SK-N-SH (cell line): ENCODE data around the gene LRSAM1. TPM values are rescaled to one million over a fixed set of nuclear protein-coding genes. Genes with fewer than 3 reads are reported as not detected.

Experiments used
- CTCF ChIA-PET: fragments of 300-600, 350-600 bp; formaldehyde crosslinking; extraction: SDS; loops from one replicate; lab custom pipeline; 2021; lab: Yijun Ruan, JAX
- POLR2A ChIA-PET: fragments of 350-600 bp; sonication (Branson Sonifier 250); formaldehyde crosslinking; extraction: SDS; loops from one replicate; lab custom pipeline; 2020; ENCODE audit warnings: antibody characterized with exemption, inconsistent platforms; lab: Yijun Ruan, JAX
- DNase-seq: peaks from one replicate; pipeline ENCODE4 v3.0.0; 2012
- H2AFZ ChIP-seq: fragments of 200-600 bp; sonication (generic); 2 replicates; pipeline ENCODE4 v1.8.1; 2016; ENCODE audit warnings: antibody characterized with exemption, mild to moderate bottlenecking, low read depth
- H3F3A ChIP-seq: fragments of 200-600 bp; sonication (generic); replicated peaks from 2 replicates; pipeline ENCODE3; 2016; ENCODE audit warnings: antibody characterized with exemption, mild to moderate bottlenecking; ENCODE audit not compliant: insufficient read depth
- H3K27ac ChIP-seq, 2 experiments: fragments of 200-500 bp in 1 of 2; fragments of 200-600 bp in 1 of 2; sonication (Bioruptor generic) in 1 of 2; sonication (generic), shearing (Covaris generic) in 1 of 2; 2 replicates each; pipeline versions ENCODE4 v1.5.1 to v1.6.1; 2014 to 2016; ENCODE audit warnings: low read depth in 2 of 2, inconsistent platforms in 1 of 2, low read length in 1 of 2, mild to moderate bottlenecking in 1 of 2, mixed read lengths in 1 of 2
- H3K27me3 ChIP-seq: fragments of 200-600 bp; sonication (generic), shearing (Covaris generic); 2 replicates; pipeline ENCODE4 v1.6.1; 2016; ENCODE audit warnings: mixed run types; ENCODE audit not compliant: insufficient read depth
- H3K36me3 ChIP-seq, 2 experiments: fragments of 200-500 bp in 1 of 2; fragments of 200-600 bp in 1 of 2; sonication (Bioruptor generic) in 1 of 2; sonication (generic) in 1 of 2; replicated peaks in 1 of 2; 2 replicates each; pipeline versions ENCODE3 to v1.5.1; 2014 to 2016; ENCODE audit warnings: low read length in 1 of 2, mild to moderate bottlenecking in 1 of 2; ENCODE audit not compliant: insufficient read depth in 2 of 2, control insufficient read depth in 1 of 2
- H3K4me1 ChIP-seq, 2 experiments: fragments of 200-500 bp in 1 of 2; fragments of 200-600 bp in 1 of 2; sonication (Bioruptor generic) in 1 of 2; sonication (generic), shearing (Covaris generic) in 1 of 2; 2 replicates each; pipeline versions ENCODE4 v1.5.1 to v1.6.1; 2014 to 2016; ENCODE audit warnings: low read depth in 1 of 2, low read length in 1 of 2, mixed run types in 1 of 2; ENCODE audit not compliant: insufficient read depth in 2 of 2, control insufficient read depth in 1 of 2
- H3K4me2 ChIP-seq: fragments of 200-600 bp; sonication (generic), shearing (Covaris generic); 2 replicates; pipeline ENCODE4 v1.6.1; 2017; ENCODE audit warnings: mixed run types
- H3K4me3 ChIP-seq, 2 experiments: fragments of 200-500 bp in 1 of 2; fragments of 200-600 bp in 1 of 2; sonication (Bioruptor generic) in 1 of 2; sonication (generic), shearing (Covaris generic) in 1 of 2; 2 replicates each; pipeline versions ENCODE4 v1.5.1 to v1.8.1; 2014 to 2016; ENCODE audit warnings: low read depth in 2 of 2, inconsistent platforms in 1 of 2, low read length in 1 of 2, mild to moderate bottlenecking in 1 of 2, mixed read lengths in 1 of 2, moderate library complexity in 1 of 2
- H3K79me2 ChIP-seq: fragments of 200-600 bp; sonication (generic); 2 replicates; pipeline ENCODE4 v1.8.1; 2017; ENCODE audit warnings: mild to moderate bottlenecking; ENCODE audit not compliant: insufficient read depth
- H3K9ac ChIP-seq: fragments of 200-600 bp; sonication (generic); 2 replicates; pipeline ENCODE4 v1.6.1; 2017; ENCODE audit warnings: mixed run types
- H3K9me2 ChIP-seq: fragments of 200-600 bp; sonication (generic); 2 replicates; pipeline ENCODE4 v1.6.1; 2017; ENCODE audit warnings: mixed run types
- H3K9me3 ChIP-seq: fragments of 200-600 bp; sonication (generic); 2 replicates; pipeline ENCODE4 v1.6.1; 2017; ENCODE audit warnings: mixed run types, mild to moderate bottlenecking, moderate library complexity
- H4K20me1 ChIP-seq: fragments of 200-600 bp; sonication (generic); 2 replicates; pipeline ENCODE4 v1.6.1; 2017; ENCODE audit warnings: mild to moderate bottlenecking, mixed run types; ENCODE audit not compliant: insufficient read depth
- ELF1 ChIP-seq: IDR thresholded peaks from 2 replicates; pipeline ENCODE4 v1.4.0; 2012
- EP300 ChIP-seq, 2 experiments: IDR thresholded peaks; 2 replicates each; pipeline versions ENCODE4 v1.4.0 to v1.6.1; 2012; ENCODE audit warnings: borderline replicate concordance in 1 of 2, low read depth in 1 of 2, low read length in 1 of 2
- EZH2phosphoT487 ChIP-seq: fragments of 200-600 bp; sonication (generic); IDR thresholded peaks from 2 replicates; pipeline ENCODE4 v1.6.1; 2017; ENCODE audit warnings: low read depth, mixed run types, mild to moderate bottlenecking, antibody characterized with exemption, moderate library complexity, borderline replicate concordance
- FOXJ3 ChIP-seq: sonication (generic); formaldehyde crosslinking; IDR thresholded peaks from 2 replicates; pipeline ENCODE4 v1.5.1; 2020; ENCODE audit warnings: mild to moderate bottlenecking, missing genetic modification reagents
- FOXM1 ChIP-seq: IDR thresholded peaks from 2 replicates; pipeline ENCODE4 v1.4.0; 2012; ENCODE audit warnings: low read depth, mild to moderate bottlenecking
- GABPA ChIP-seq: IDR thresholded peaks from 2 replicates; pipeline ENCODE4 v1.4.0; 2012; ENCODE audit warnings: low read depth, mild to moderate bottlenecking
- IRF3 ChIP-seq: fragments of 150-350 bp; IDR thresholded peaks from 2 replicates; pipeline ENCODE4 v1.6.1; 2016; ENCODE audit warnings: mild to moderate bottlenecking, low read depth, low read length
- NRF1 ChIP-seq: IDR thresholded peaks from 2 replicates; pipeline ENCODE4 v1.6.1; 2012; ENCODE audit warnings: low read depth, mild to moderate bottlenecking, low read length
- POLR2AphosphoS5 ChIP-seq: IDR thresholded peaks from 2 replicates; pipeline ENCODE4 v1.6.1; 2012; ENCODE audit warnings: low read depth, low read length
- RAD21 ChIP-seq: IDR thresholded peaks from 2 replicates; pipeline ENCODE4 v1.6.1; 2012; ENCODE audit warnings: mild to moderate bottlenecking, low read length
- RCOR1 ChIP-seq: fragments of 150-350 bp; IDR thresholded peaks from 2 replicates; pipeline ENCODE4 v1.6.1; 2017; ENCODE audit warnings: antibody characterized with exemption, low read length
- REST ChIP-seq: IDR thresholded peaks from 2 replicates; pipeline ENCODE4 v1.6.1; 2012; ENCODE audit warnings: mild to moderate bottlenecking, low read depth, low read length, moderate library complexity
- SMC3 ChIP-seq: IDR thresholded peaks from 2 replicates; pipeline ENCODE4 v1.6.1; 2012; ENCODE audit warnings: low read depth, low read length, improper control_type of control experiment
- YY1 ChIP-seq: IDR thresholded peaks from 2 replicates; pipeline ENCODE4 v1.4.0; 2012; ENCODE audit warnings: low read depth, mild to moderate bottlenecking
- WGBS: methylation state at CpG from one replicate; pipeline ENCODE4 v1.1.6; 2017; ENCODE audit warnings: low lambda C conversion rate; 5-methylcytosine and 5-hydroxymethylcytosine counted together
- polyA plus RNA-seq, 3 experiments: library from polyadenylated mRNA; depleted of rRNA; stranded (reverse); fragments of >200 nt; gene quantifications; 2 replicates each; pipeline ENCODE4 v1.2.3, GENCODE V29; 2012
- TF ChIP-seq, protein P1 (sequence below): fragments of 200-600 bp; sonication (generic); IDR thresholded peaks from 2 replicates; pipeline ENCODE4 v1.6.1; 2017; ENCODE audit warnings: antibody characterized with exemption, mild to moderate bottlenecking, moderate library complexity
- TF ChIP-seq, protein P2 (sequence below): IDR thresholded peaks from 2 replicates; pipeline ENCODE4; 2012

The LRSAM1 gene
- polyA plus RNA-seq, 1 of the 3 experiments (the other 2 are of a cell fraction) = 8.0 TPM

DNA sequence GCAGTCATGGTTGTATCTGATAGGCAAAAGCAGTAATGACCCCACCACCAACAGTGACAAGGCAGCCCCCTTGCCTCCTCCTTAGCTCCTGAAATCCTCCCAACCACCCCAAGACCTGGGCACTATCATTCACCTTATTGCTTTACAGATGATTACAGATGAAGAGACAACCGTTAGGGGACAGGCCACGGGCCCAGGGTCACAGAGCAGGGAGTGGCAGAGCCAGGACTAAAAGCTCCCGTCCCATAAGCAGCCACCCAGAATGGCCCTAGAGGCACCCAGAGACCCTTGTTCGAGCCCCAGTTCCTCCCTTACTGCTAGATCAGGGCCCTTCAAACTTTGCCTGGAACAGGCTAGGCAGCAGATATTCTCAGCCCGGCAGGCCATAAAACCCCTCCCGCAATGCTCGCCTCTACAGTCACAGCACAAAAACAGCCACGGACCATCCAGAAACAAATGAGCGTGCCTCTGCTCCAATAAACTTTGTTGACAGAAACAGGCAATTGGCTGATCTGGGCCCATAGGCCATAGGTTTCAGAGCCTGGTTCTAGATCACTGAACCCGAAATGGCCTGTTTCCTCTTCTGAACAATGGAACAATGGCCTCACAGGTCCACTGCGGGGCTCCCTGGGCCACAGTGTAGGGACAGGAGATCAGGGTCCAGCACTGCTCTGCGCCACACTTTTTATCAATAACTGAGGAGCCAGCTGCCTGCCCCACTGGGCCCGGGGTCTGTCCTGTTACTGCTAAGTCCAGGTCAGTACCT, 67.0 kb downstream of the LRSAM1 start:
- Histone ChIP-seq H3K4me3 (no peak overlapping the region), H3F3A (peaks cover 53% of the 10 kb centered on the region), H3K27me3 (no peaks in the 10 kb centered on the region), H4K20me1 (no peaks in the 10 kb centered on the region), H3K4me1 (peaks cover 15 to 35% of the 10 kb centered on the region in 2 experiments; a peak in 3 of 4 replicates), H3K9ac (peak overlapping the region; percentile 11; the same call in 1 of the 2 replicates), H3K79me2 (peaks cover 68% of the 10 kb centered on the region), H3K27ac (peak overlapping the region in 1 of 2 experiments; percentile 99; a peak in 2 of 4 replicates), H2AFZ (no peak overlapping the region), H3K9me3 (no peaks in the 10 kb centered on the region), H3K4me2 (no peak overlapping the region), H3K9me2 (no peaks in the 10 kb centered on the region), H3K36me3 (peaks cover 31 to 53% of the 10 kb centered on the region in 2 experiments)
- no peak for DNase-seq
- 98% methylated on average over 13 of the region's 13 CpGs for WGBS
- ChIA-PET POLR2A (no interaction called here), CTCF (interaction anchor here (0.7 to 1.1 kb wide), 2 partner anchors 8 to 19 kb away, joined by 3 read pairs; no protein-coding TSS in a partner anchor)
- TF ChIP-seq REST (no peak), NRF1 (no peak), POLR2AphosphoS5 (no peak), FOXM1 (no peak), ELF1 (no peak), RAD21 (no peak), SMC3 (no peak), IRF3 (no peak), EZH2phosphoT487 (no peak), EP300 (IDR thresholded peaks at IDR 0.05; ENCODE audit: borderline replicate concordance in 1 of 2, low read depth in 1 of 2, low read length in 1 of 2) (no peak), RCOR1 (no peak), FOXJ3 (no peak), YY1 (no peak), GABPA (no peak)
- TF ChIP-seq, protein P1, sequence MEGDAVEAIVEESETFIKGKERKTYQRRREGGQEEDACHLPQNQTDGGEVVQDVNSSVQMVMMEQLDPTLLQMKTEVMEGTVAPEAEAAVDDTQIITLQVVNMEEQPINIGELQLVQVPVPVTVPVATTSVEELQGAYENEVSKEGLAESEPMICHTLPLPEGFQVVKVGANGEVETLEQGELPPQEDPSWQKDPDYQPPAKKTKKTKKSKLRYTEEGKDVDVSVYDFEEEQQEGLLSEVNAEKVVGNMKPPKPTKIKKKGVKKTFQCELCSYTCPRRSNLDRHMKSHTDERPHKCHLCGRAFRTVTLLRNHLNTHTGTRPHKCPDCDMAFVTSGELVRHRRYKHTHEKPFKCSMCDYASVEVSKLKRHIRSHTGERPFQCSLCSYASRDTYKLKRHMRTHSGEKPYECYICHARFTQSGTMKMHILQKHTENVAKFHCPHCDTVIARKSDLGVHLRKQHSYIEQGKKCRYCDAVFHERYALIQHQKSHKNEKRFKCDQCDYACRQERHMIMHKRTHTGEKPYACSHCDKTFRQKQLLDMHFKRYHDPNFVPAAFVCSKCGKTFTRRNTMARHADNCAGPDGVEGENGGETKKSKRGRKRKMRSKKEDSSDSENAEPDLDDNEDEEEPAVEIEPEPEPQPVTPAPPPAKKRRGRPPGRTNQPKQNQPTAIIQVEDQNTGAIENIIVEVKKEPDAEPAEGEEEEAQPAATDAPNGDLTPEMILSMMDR = no peak
- TF ChIP-seq, protein P2, sequence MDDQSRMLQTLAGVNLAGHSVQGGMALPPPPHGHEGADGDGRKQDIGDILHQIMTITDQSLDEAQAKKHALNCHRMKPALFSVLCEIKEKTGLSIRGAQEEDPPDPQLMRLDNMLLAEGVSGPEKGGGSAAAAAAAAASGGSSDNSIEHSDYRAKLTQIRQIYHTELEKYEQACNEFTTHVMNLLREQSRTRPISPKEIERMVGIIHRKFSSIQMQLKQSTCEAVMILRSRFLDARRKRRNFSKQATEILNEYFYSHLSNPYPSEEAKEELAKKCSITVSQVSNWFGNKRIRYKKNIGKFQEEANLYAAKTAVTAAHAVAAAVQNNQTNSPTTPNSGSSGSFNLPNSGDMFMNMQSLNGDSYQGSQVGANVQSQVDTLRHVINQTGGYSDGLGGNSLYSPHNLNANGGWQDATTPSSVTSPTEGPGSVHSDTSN = no peak
